Stimulated activated CD8-positive, alpha-beta memory T cell treated with anti-CD3 and anti-CD28 coated beads, Interleukin-15, amount 100 ng/mL, for 48 hours (primary cell): ENCODE results near the gene GANC.
"Not testable (repeated sequence)": the region's sequence is repeated elsewhere in the genome, so short reads cannot be mapped to it uniquely, and the experiment has no call there.

Experiments used
- DNase-seq, 2 donors: peaks; one replicate each; pipeline ENCODE4 v3.0.0-alpha.2; 2020; ENCODE audit warnings: low read depth in 2 of 2

GANC gene

DNA sequence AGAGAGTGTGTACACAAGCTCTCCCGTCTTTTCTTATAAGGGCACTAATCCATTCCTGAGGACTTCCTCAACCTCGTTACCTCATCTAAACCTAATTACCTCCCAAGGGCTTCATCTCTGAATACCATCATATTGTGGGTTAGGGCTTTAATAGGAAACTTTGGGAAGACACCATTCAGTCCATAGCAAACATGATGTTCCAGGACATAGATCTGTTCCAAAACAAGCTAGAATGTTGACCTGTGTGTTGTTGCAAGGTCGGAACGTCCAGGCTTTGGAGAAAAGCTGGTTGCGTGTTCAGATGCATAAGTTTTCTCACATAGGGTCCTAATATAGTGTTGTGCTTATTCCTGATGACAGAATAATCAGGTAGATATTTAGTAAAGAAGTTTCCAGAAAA lies 9.9 kb downstream of the GANC start:
- DNase-seq = no peak

DNA sequence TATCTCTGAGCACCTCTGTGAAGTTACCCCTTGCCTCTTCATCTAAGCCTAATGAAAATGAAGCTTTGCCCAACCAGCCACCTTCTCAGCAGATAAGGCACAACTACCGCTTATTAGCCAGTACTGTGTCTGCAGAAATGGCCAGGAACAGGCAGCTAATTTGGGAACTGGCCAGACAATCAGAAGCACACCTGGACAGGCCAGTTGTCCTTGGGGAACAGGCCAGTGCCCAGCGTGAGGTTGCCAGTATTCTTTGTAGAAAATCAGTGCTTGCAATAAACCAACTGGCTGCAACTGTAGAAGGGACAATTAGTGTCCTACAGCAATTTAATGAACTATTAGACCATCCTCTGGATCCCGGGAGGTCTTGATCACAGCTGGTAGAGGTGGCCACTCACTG lies 10.7 kb downstream of the GANC start:
- no peak for DNase-seq

DNA sequence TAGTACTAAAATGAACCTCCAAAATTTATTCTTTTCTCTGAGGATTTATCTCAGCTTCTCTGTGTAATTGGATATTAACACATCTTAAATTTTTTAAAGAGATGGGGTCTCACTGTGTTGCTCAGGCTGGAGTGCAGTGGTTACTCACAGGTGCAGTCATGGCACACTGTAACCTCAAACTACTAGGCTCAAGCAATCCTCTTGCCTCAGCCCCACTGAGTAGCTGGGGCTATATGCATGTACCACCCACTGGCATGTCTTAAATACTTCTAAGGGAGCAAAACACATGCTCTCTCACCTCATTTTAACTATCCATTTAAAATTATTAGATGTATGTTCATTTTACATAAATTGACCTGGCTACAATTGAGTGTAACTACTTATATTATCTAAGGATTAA lies 11.6 kb downstream of the GANC start:
- DNase-seq = no peak

DNA sequence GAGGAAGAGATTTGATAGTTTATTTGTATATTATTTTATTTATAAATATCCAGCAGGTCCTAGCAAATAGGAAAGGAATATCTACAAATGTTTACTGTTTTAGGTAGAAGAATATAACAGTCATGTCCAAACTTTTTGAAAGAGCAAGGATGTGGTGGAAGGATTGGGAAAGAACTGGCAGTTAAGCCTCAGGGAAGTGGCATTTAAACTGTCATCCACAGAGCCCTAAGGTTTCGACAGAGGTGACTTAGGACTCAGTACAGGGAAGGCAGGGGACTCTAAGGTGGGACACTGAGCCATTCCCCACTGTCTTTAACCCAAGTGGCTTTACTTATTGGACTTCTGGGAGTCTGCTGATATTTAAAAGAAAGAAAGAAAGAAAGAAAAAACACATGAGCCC lies 12.0 kb downstream of the GANC start:
- no peak for DNase-seq

DNA sequence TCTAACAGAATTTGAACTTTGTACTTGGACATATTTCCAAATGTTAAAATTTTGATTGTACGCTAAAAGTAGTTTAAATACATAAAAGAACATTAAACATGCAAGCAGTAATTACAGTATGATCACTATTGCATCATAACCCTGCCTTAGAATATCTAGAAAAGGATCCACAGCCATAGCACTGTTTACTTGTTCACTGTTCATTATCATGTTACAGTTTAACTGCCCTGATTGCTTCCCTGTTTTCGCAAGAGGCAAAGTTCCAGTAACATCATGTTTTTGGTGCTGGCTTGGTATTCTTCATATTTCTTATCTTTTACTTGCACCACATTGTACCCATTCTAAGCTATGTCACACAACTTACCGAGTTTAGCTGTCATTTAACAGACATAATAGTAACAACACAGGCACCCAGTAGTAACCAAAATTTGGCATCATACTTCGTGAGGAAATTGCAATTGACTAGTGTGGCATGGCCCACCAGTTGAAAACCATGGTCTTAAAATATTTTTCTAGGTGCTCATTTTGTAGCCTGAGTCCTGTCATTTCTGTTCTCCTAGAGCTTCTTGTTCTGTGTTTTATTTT lies 13.5 kb downstream of the GANC start:
- DNase-seq = no peak

DNA sequence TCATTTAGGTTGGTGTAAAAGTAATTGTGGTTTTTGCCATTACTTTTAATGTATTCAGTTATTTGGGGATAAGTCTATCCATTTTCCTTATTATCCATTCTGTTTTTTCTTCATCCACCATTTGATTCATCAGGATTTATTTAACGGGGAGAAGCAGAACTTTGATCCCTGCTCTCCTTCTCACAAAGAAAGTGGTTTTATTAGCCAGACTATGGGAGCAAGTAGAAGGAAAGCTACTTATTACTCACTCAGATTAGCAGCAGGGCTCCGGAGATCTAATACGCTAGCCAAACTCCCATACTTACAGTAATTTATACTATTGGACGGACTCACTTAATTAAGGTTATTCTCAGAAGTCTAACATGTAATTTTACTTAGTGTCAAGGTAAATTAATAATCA lies 14.9 kb downstream of the GANC start:
- DNase-seq = no peak

DNA sequence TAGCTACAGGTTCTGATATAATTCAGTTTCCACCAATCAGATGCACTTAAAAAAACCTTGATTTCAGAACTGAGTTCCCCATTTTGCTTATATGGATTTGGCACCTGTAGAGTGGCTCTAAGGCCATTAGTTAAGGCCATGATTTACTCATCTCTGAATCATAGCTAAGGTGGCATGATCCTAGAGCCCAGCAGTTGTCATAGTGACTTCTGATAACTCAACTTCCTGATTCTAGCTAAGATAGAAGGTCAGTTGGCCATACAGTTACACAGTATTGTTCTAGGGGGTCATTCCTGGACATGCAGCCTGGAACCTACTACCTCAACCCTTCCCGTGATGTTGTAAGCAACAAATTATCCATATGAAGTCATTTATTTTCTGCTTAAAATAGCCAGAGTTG lies 16.2 kb downstream of the GANC start:
- no peak for DNase-seq

DNA sequence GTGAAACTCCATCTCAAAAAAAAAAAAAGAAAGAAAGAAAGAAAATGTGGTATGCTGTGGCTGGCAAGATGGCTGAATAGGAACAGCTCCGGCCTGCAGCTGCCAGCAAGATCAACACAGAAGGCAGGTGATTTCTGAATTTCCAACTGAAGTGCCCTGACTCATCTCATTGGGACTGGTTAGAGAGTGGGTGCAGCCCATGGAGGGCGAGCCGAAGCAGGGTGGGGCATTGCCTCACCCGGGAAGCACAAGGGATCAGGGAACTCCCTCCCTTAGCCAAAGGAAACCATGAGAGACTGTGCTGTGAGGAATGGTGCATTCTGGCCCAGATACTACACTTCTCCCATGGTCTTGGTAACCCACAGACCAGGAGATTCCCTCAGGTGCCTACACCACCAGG lies 28.0 kb downstream of the GANC start:
- not testable (repeated sequence) for DNase-seq

DNA sequence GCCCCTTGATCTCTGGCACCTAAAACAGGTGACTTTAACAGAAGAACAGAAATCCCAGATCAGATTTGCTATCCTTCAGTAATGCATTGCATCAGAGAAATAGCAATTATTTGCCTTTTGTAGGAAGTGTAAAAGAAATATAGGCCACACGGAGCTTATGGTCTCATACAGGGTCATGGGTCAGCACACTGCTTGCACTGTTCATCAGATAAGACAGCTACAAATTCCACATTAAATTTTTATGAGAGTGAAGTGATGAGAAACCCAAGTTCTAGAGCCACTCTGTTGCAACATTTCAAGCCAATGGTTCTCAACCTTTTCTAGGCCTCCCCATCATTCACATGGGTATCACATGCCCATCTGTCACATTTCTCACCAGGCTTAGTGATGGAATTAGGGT lies 33.7 kb downstream of the GANC start:
- no peak for DNase-seq

DNA sequence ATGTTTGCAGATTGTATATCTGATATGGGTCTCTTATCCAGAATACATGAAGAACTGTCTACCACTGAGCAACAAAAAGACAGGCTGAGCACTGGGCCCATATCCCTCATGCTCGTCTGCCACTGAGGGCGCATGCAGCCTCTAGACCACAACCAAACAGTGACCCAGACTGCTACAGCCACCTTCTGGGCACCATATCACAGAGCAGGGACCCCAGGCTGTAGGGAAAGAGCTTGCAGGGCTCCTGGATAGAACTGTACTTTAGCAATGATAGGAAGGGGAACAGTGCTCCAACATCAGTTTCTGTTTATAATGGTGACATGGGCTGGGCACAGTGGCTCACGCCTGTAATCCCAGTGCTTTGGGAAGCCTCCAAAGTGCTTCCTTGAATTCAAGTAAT lies 40.5 kb downstream of the GANC start:
- no peak for DNase-seq

DNA sequence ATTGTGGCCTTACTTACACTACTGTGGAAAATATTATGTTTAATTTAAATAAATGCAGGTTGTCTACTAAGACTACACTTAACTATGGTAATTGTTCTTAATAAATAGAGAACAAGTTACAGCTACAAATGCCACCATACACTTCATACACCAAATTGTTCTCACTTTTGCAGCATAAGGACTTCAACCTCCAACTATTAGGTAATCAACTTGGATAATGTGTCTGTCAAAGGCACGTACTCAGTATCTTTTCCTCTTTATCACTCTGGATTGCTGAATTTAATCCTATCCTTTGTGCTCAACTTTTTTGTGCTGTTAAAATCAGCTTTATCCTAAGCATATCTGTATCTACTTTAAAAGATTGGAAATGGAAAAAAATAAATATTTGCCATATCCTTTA lies 41.8 kb downstream of the GANC start:
- no peak for DNase-seq

DNA sequence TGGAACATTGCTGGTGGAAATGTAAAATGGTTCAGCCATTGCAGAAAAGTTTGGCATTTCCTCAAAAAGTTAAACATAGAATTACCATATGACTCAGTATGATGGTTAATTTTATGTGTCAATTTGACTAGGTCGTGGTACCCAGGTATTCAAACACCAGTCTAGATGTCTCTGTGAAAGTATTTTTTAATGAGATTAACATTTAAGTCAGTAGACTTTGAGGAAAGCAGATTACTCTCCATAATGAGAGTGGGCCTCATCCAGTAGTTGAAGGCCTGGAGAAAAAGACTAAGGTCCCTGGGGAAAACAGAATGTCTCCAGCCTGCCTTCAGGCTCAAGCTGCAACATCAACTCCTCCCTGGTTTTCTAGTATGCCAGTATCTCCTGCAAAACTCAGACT lies 42.5 kb downstream of the GANC start:
- DNase-seq = no peak

DNA sequence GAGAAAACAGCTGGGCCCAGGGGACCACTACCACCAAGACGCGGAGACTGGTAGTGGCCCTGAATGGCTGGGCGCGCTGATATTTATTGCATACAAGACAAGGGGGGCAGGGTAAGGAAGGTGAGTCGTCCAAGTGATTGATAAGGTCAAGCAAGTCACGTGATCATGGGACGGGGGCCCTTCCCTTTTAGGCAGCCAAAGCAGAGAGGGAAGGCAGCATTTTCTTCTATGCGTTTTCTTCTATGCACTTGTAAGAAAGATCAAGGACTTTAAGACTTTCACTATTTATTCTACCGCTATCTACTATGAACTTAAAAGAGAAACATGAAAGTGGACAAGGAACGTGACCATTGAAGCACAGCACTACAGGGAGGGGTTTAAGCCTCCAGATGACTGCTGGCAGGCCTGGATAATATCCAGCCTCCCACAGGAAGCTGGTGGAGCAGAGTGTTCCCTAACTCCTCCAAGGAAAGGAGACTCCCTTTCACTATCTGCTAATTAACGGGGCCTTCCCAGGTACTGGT lies 43.3 kb downstream of the GANC start:
- not testable (repeated sequence) for DNase-seq

DNA sequence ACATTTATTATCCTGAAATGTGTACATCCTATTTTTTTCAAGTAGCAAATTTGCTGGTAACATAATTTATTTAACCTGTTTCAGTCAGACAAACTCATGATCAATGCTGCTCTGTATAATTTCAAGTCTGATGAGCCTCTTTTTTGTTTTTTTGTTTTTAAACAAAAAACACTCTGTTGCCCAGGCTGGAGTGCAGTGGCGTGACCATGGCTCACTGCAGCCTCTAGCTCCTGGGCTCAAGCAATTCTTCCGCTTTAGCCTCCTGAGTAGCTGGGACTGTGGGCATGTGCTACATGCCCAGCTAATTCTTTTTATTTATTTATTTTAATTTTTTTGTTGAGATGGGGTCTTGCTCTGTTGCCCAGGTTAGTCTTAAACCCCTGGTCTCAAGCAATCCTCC lies 46.2 kb downstream of the GANC start:
- DNase-seq = no peak

DNA sequence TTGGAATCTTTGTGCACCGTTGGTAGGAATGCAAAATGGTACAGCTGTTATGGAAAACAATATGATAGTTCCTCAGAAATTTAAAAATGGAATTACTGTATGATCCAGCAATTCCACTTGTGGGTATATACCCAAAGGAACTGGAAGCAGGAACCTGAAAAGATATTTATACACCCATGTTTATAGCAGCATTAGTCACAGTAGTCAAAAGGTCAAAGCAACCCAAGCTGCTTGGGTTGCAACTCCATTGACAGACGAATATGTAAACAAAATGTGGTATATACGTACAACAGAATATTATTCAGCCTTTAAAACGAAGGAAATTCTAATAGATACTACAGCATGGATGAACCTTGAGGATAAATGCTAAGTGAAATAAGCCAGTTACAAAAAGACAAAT lies 51.3 kb downstream of the GANC start:
- no peak for DNase-seq

DNA sequence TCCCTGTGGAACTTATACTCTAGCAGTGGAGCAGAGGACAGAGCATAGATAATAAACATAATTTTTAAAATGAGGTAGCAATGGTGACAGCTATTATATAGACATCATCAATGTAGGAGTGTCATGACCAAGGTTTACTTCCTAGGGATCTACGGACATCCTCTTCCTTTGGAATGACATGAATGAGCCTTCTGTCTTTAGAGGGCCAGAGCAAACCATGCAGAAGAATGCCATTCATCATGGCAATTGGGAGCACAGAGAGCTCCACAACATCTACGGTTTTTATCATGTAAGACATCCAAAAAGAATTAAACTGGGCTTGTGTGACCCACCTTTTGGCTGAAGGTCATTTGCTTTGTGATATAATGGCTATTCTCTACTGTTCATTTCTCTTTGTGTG lies 56.2 kb downstream of the GANC start:
- no peak for DNase-seq

DNA sequence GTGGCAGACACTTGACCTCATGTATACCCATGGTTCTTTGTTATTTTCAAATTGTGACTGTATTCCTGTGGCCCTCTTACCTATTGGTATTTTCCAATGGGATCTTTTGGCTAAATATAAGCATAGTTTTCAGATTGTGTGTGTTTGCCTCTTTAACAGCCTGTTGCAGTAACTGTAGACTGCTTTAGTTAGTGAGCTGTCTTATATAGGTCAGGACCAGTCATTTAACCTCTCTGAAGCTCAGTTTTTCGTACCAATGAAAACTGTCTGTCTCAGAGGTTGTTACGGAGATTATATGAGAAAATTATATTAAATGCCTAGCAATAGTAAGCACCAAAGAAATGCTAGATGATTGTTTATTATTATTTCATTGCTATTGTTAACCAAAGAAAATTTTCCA lies 57.0 kb downstream of the GANC start:
- DNase-seq = no peak

DNA sequence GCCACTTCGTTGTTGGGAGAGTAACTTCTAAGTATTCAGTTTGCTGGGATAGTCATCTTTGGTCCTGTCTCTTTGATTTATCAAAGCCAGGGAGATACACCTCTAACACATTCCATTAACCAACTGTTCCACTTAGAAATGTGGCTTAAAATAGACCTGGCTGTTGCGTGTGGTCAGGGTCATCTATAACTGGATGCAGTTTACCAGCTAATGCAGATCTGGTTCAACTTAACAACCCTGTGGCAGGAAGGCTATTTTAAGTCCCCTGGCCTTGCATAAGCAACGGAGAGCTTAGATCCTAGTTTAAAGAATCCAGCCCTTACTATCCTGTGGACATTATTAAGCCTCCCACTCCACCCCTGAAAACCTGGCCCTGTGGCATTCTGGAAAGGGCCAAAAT lies 58.2 kb downstream of the GANC start:
- DNase-seq = no peak

DNA sequence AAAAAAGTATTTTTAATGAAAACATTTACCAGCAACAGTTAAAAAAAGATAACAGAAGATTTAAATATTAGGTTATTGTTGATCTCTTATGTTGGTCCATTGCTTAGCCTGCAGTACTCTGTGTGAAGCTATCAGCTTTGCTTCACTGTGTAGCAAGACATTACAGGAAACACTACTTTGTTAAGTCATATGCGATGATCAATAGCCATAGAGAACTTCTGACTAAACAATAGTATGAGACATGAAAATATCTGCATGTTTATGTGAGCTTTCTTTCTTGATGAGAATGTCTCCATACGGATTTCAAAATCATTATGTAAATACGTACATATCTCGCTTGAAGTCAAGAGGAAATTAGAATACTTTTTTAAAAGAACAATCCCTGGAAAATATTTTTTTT lies 59.3 kb downstream of the GANC start:
- no peak for DNase-seq

DNA sequence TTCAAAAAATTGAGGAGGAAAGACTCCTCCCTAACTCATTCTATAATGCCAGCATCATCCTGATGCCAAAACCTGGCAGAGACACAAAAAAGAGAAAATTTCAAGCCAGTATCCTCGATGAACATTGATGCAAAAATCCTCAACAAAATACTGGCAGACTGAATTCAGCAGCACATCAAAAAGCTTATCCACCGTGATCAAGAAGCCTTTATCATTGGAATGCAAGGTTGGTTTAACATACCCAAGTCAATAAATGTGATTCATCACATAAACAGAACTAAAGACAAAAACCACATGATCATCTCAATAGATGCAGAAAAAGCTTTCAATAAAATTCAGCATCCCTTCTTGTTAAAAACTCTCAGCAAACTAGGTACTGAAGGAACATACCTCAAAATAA lies 62.1 kb downstream of the GANC start:
- DNase-seq = no peak

DNA sequence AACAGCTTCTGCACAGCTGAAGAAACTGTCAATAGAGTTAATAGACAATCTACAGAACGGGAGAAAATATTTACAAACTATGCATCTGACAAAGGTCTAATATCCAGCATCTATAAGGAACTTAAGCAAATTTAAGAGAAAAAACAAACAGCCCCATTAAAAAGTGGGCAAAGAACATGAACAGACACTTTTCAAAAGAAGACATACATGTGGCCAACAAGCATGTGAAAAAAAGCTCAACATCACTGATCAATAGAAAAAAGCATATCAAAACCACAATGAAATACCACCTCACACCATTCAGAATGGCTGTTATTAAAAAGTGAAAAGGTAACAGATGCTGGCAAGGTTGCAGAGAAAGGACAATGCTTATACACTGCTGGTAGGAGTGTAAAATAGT lies 63.6 kb downstream of the GANC start:
- DNase-seq = not testable (repeated sequence)

DNA sequence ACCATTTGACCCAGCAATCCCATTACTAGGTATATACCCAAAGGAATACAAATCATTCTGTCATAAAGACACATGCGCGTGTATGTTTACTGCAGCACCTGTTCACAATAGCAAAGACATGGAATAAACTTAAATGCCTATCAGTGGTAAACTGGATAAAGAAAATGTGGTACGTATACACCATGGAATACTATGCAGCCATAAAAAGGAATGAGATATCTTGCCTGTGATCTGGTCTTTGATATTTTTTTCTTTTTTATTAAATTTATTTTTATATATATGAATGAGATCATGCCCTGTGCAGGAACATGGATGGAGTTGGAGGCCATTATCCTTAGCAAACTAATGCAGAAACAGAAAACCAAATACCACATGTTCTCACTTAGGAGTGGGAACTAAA lies 64.1 kb downstream of the GANC start:
- not testable (repeated sequence) for DNase-seq

DNA sequence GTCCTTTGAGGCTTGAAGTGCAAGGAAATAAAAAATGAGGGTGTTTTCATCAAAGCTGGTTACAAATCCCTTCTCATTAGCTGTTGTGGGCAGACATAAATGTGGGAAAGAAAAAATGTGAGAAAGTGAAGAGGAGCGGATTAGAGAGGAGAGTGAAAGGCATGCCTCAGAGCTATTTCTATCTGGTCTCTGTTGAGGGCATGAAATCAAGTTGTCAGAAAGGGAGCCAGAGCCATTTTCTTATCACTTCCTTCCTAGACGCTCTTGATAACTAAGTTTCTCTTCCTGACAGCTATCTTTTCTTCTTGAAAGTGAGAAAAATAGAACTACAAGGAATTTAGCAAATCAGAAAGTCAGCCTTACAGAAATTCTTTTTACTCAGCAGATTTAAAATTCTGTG lies 65.5 kb downstream of the GANC start:
- no peak for DNase-seq

DNA sequence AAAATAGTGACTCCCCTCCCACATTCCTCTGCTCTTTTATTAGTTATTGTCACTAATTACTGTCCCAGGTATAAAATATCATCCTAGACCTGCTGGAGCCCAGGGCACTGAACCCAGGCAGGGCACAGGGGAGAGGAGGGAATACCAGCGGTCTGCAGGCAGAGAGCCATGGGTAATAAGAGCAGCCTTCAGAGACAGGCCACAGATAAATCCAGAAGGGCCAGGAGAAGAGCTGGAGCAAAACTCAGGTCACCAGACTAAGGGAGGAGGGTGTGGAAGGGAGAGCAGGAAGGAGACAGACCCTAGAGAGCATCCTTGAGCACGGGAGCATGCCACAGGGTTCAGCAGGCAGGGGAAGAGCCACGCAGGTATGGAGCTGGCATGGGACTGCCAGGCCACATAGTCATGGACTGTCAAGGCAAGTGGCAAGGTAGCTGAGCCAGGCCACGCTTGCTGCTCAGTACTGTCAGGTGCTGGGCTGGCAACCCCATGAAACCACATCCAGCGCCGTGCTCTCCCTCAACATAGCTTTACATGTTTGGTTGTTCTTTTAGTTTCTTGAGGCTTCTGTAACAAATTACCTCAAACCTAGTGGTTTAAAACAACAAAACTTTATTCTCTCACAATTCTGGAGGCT lies 70.7 kb downstream of the GANC start:
- no peak for DNase-seq
